OCI-LY3 (cell line): ENCODE results near the gene GH1.
A peak's percentile ranks its signal among the peaks of the same experiment; 100 is the strongest.
"Not testable (repeated sequence)": the region's sequence is repeated elsewhere in the genome, so short reads cannot be mapped to it uniquely, and the experiment has no call there.

ENCODE experiments used
- H2AFZ ChIP-seq: fragments of 200-600, 300-600 bp; shearing (Covaris generic); 2 replicates; pipeline ENCODE4 v1.6.0; 2014; ENCODE audit warnings: antibody characterized with exemption, low read depth, low read length
- H3K27ac ChIP-seq: fragments of 200-600, 300-600 bp; sonication (generic); 2 replicates; pipeline ENCODE4 v1.5.1; 2014; ENCODE audit warnings: mild to moderate bottlenecking, low read length, moderate library complexity, mixed read lengths
- H3K27me3 ChIP-seq: fragments of 200-600, 300-600 bp; sonication (generic); 2 replicates; pipeline ENCODE4 v1.6.1; 2014; ENCODE audit warnings: low read depth, low read length, mixed read lengths
- H3K36me3 ChIP-seq: fragments of 200-600, 300-600 bp; sonication (generic); replicated peaks from 2 replicates; pipeline ENCODE3; 2014; ENCODE audit warnings: low read depth, low read length, mixed read lengths
- H3K4me1 ChIP-seq: fragments of 300-600, 200-600 bp; sonication (generic); 2 replicates; pipeline ENCODE4 v1.6.1; 2014; ENCODE audit warnings: low read length, mixed read lengths
- H3K4me2 ChIP-seq: fragments of 200-600, 300-600 bp; sonication (generic); 2 replicates; pipeline ENCODE4 v1.6.1; 2014; ENCODE audit warnings: low read length, mixed read lengths
- H3K4me3 ChIP-seq: fragments of 300-600, 200-600 bp; sonication (generic); 2 replicates; pipeline ENCODE4 v1.5.1; 2014; ENCODE audit warnings: antibody characterized with exemption, mild to moderate bottlenecking, low read length, moderate library complexity
- H3K79me2 ChIP-seq: fragments of 300-600, 200-600 bp; shearing (Covaris generic); 2 replicates; pipeline ENCODE4 v1.6.1; 2014; ENCODE audit warnings: mild to moderate bottlenecking, low read length, mixed read lengths
- H3K9ac ChIP-seq: fragments of 300-600, 200-600 bp; shearing (Covaris generic); 2 replicates; pipeline ENCODE4 v1.6.0; 2014; ENCODE audit warnings: mild to moderate bottlenecking, low read length, moderate library complexity
- H3K9me3 ChIP-seq: fragments of 200-600, 300-600 bp; shearing (Covaris generic); 2 replicates; pipeline ENCODE4 v1.6.1; 2014; ENCODE audit warnings: low read length, mixed read lengths; ENCODE audit not compliant: insufficient read depth
- H4K20me1 ChIP-seq: fragments of 200-600, 300-600 bp; sonication (generic); 2 replicates; pipeline ENCODE4 v1.6.1; 2016; ENCODE audit warnings: low read length, mixed read lengths; ENCODE audit not compliant: insufficient read depth
- CTCF ChIP-seq: fragments of 200-600, 300-600 bp; sonication (generic); IDR thresholded peaks from 2 replicates; pipeline ENCODE4 v1.5.1; 2014; ENCODE audit warnings: antibody characterized with exemption, low read length, low read depth
- EZH2phosphoT487 ChIP-seq: fragments of 200-600 bp; shearing (Covaris generic); IDR thresholded peaks from 2 replicates; pipeline ENCODE4 v1.6.1; 2018; ENCODE audit warnings: antibody characterized with exemption, mixed run types, low read depth

The GH1 gene

GRCh38 chr17:63916566-63917185 is 2.0 kb downstream of the GH1 start:
- peaks cover 50% of the 10 kb centered on the region for H3K4me1 ChIP-seq
- no peaks in the 10 kb centered on the region for H3K79me2 ChIP-seq
- no peaks in the 10 kb centered on the region for H3K36me3 ChIP-seq
- H3K27ac ChIP-seq, result no peak overlapping the region
- no peak overlapping the region for H3K4me3 ChIP-seq
- no peak overlapping the region; the same call in 1 of the 2 replicates for H3K4me2 ChIP-seq
- no peaks in the 10 kb centered on the region for H3K9me3 ChIP-seq
- H2AFZ ChIP-seq, result no peak overlapping the region
- no peaks in the 10 kb centered on the region for H4K20me1 ChIP-seq
- peaks cover 5% of the 10 kb centered on the region for H3K27me3 ChIP-seq
- no peak overlapping the region for H3K9ac ChIP-seq
- TF ChIP-seq CTCF (no peak), EZH2phosphoT487 (no peak)

- not testable (repeated sequence) for H3K27ac ChIP-seq, H3K36me3 ChIP-seq, H3K9me3 ChIP-seq, H3K27me3 ChIP-seq, H3K9ac ChIP-seq, H2AFZ ChIP-seq, H4K20me1 ChIP-seq, H3K79me2 ChIP-seq
- Histone ChIP-seq H3K4me2 (peak overlapping the region; percentile 67), H3K4me1 (peaks cover 42% of the 10 kb centered on the region), H3K4me3 (peak overlapping the region; percentile 47)
Measured at GRCh38 chr17:63915753-63916152, 2.9 kb downstream of the GH1 start.

GRCh38 chr17:63914471-63914870 is 4.2 kb downstream of the GH1 start:
- H4K20me1 ChIP-seq, result no peaks in the 10 kb centered on the region
- H3K79me2 ChIP-seq, result no peaks in the 10 kb centered on the region
- H3K27me3 ChIP-seq, result peaks cover 5% of the 10 kb centered on the region
- no peaks in the 10 kb centered on the region for H3K36me3 ChIP-seq
- no peaks in the 10 kb centered on the region for H3K9me3 ChIP-seq
- H2AFZ ChIP-seq, result no peak overlapping the region
- H3K9ac ChIP-seq, result no peak overlapping the region
- no peak for TF ChIP-seq EZH2phosphoT487
- TF ChIP-seq CTCF, result no peak
- H3K4me2 ChIP-seq, result no peak overlapping the region
- H3K4me1 ChIP-seq, result peaks cover 30% of the 10 kb centered on the region
- H3K27ac ChIP-seq, result no peak overlapping the region
- H3K4me3 ChIP-seq, result no peak overlapping the region

GRCh38 chr17:63911657-63912100 is 7.0 kb downstream of the GH1 start:
- TF ChIP-seq CTCF (peak; percentile 48), EZH2phosphoT487 (no peak)
- Histone ChIP-seq H3K4me2 (peak overlapping the region; percentile 62), H2AFZ (no peak overlapping the region), H3K27me3 (peaks cover 14% of the 10 kb centered on the region), H3K36me3 (no peaks in the 10 kb centered on the region), H3K79me2 (no peaks in the 10 kb centered on the region), H3K4me1 (peaks cover 25% of the 10 kb centered on the region), H4K20me1 (no peaks in the 10 kb centered on the region), H3K9me3 (no peaks in the 10 kb centered on the region), H3K27ac (no peak overlapping the region), H3K4me3 (peak overlapping the region; percentile 52; the same call in 1 of the 2 replicates), H3K9ac (no peak overlapping the region)
